ENCODE results near the gene SLC6A18. TPM values are rescaled to one million over a fixed set of nuclear protein-coding genes. Genes with fewer than 3 reads are reported as not detected.
"Not testable (repeated sequence)": the region's sequence is repeated elsewhere in the genome, so short reads cannot be mapped to it uniquely, and the experiment has no call there.

SLC6A18 gene
- total and polyA plus RNA-seq, 7 donors = not detected

GRCh38 chr5:1228120-1228519 is 2.9 kb downstream of the SLC6A18 start:
- Histone ChIP-seq H3K27ac (no peak overlapping the region), H3K36me3 (ENCODE audit: insufficient read depth in 1 of 2, low read depth in 1 of 2) (no peaks in the 10 kb centered on the region), H3K4me1 (no peaks in the 10 kb centered on the region), H3K27me3 (ENCODE audit: insufficient read depth in 3 of 3, low read length in 2 of 3) (peaks cover 0 to 20% (median 7%) of the 10 kb centered on the region in 3 donors), H3K4me3 (no peak overlapping the region), H3K9me3 (no peaks in the 10 kb centered on the region)
- intact Hi-C loops (cut with DNase I) = no loop called here
- 21 to 26% (median 23%) methylated on average over 15 of the region's 15 CpGs for WGBS, 3 donors
- TF ChIP-seq CTCF (IDR thresholded peaks at IDR 0.05) = no peak
- no peak for DNase-seq
- ATAC-seq = peak in 1 of 4 donors; percentile 33

- ATAC-seq; H3K27ac ChIP-seq; DNase-seq; intact Hi-C loops (cut with DNase I); H3K36me3 ChIP-seq (ENCODE audit: insufficient read depth in 1 of 2, low read depth in 1 of 2); H3K4me1 ChIP-seq; H3K4me3 ChIP-seq; H3K9me3 ChIP-seq: not testable (repeated sequence)
- WGBS, 3 donors = 89 to 91% (median 89%) methylated on average over 11 of the region's 11 CpGs
- peaks cover 0 to 19% (median 5%) of the 10 kb centered on the region in 3 donors for H3K27me3 ChIP-seq (ENCODE audit: insufficient read depth in 3 of 3, low read length in 2 of 3)
Measured at GRCh38 chr5:1229023-1229422, 3.8 kb downstream of the SLC6A18 start.

DNA sequence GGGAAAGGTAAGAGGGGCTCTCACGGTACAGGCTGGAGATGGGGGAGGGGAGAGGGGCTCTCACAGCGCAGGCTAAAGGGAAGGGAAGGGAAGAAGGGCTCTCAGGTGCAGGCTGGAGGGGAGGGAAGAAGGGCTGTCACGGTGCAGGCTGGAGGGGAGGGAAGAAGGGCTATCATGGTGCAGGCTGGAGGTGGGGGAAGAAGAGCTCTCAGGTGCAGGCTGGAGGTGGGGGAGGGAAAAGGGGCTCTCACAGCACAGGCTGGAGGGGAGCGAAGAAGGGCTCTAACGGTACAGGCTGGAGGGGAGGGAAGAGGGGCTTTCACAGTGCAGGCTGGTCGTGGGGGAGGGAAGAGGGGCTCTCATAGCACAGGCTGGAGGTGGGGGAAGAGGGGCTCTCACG is 4.6 kb downstream of the SLC6A18 start:
- TF ChIP-seq CTCF (IDR thresholded peaks at IDR 0.05) = no peak
- Histone ChIP-seq H3K4me3 (no peak overlapping the region), H3K4me1 (no peaks in the 10 kb centered on the region), H3K27ac (no peak overlapping the region), H3K27me3 (ENCODE audit: insufficient read depth in 3 of 3, low read length in 2 of 3) (peaks cover 0 to 16% (median 3%) of the 10 kb centered on the region in 3 donors), H3K36me3 (ENCODE audit: insufficient read depth in 1 of 2, low read depth in 1 of 2) (no peaks in the 10 kb centered on the region), H3K9me3 (no peaks in the 10 kb centered on the region)
- no peak for ATAC-seq
- intact Hi-C loops (cut with DNase I) = no loop called here
- WGBS, 3 donors = 49 to 68% (median 53%) methylated on average over 7 of the region's 7 CpGs
- DNase-seq = no peak

GRCh38 chr5:1230551-1230950 is 5.4 kb downstream of the SLC6A18 start:
- H3K27me3 ChIP-seq (ENCODE audit: insufficient read depth in 3 of 3, low read length in 2 of 3) = peaks cover 0 to 16% (median 3%) of the 10 kb centered on the region in 3 donors
- H3K4me1 ChIP-seq = no peaks in the 10 kb centered on the region

DNA sequence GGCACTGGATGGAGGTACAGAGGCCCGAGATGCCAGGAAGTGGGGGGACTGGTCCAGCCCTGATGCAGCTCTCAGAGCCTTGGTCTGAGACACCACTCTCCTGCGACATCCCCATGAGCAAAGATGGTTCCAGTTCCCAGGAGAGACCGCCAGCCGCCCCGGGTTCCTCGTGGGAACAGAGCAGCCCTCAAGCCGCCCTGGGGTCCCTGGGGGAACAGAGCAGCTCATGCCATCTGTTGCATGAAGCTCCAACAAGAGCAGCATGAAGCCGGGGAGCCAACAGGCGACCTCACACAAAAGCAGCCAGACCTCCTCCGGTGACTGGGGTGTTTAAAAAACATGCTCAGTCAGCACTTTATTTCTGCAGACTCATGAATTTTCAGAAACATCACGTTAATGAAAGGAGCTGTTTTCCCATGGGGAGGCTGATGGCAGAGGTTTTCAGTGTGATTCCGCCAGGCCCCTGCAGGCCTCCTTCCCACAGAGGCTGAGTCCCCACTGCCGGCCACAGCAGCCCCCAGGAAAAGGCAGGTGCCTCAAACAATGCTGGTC is 6.2 kb downstream of the SLC6A18 start:
- intact Hi-C loops (cut with DNase I) = no loop called here
- H3K4me3 ChIP-seq = no peak overlapping the region
- DNase-seq = no peak

More at GRCh38 chr5:1230551-1230950, 5.4 kb downstream of the SLC6A18 start:
- Histone ChIP-seq H3K27ac (no peak overlapping the region), H3K36me3 (ENCODE audit: insufficient read depth in 1 of 2, low read depth in 1 of 2) (no peaks in the 10 kb centered on the region), H3K4me3 (no peak overlapping the region), H3K9me3 (peaks cover 5% of the 10 kb centered on the region)
- ATAC-seq = no peak
- TF ChIP-seq CTCF (IDR thresholded peaks at IDR 0.05) = no peak
- intact Hi-C loops (cut with DNase I) = no loop called here
- WGBS, 3 donors = 78 to 87% (median 82%) methylated on average over 17 of the region's 17 CpGs
- DNase-seq = no peak

More for the DNA sequence above, 6.2 kb downstream of the SLC6A18 start:
- ATAC-seq = no peak
- H3K27me3 ChIP-seq (ENCODE audit: insufficient read depth in 3 of 3, low read length in 2 of 3) = peaks cover 0 to 16% (median 3%) of the 10 kb centered on the region in 3 donors
- H3K27ac ChIP-seq = no peak overlapping the region
- TF ChIP-seq CTCF (IDR thresholded peaks at IDR 0.05) = no peak
- peaks cover 12% of the 10 kb centered on the region for H3K9me3 ChIP-seq
- 43 to 48% (median 43%) methylated on average over 13 of the region's 13 CpGs for WGBS, 3 donors
- no peaks in the 10 kb centered on the region for H3K4me1 ChIP-seq
- H3K36me3 ChIP-seq (ENCODE audit: insufficient read depth in 1 of 2, low read depth in 1 of 2) = no peaks in the 10 kb centered on the region
